Measurements from ENCODE around the gene MGP. TPM values are rescaled to one million over a fixed set of nuclear protein-coding genes. Genes with fewer than 3 reads are reported as not detected.

Gene MGP
- total and polyA plus RNA-seq, 2 experiments from 2014 or later: 117 to 561 TPM

DNA sequence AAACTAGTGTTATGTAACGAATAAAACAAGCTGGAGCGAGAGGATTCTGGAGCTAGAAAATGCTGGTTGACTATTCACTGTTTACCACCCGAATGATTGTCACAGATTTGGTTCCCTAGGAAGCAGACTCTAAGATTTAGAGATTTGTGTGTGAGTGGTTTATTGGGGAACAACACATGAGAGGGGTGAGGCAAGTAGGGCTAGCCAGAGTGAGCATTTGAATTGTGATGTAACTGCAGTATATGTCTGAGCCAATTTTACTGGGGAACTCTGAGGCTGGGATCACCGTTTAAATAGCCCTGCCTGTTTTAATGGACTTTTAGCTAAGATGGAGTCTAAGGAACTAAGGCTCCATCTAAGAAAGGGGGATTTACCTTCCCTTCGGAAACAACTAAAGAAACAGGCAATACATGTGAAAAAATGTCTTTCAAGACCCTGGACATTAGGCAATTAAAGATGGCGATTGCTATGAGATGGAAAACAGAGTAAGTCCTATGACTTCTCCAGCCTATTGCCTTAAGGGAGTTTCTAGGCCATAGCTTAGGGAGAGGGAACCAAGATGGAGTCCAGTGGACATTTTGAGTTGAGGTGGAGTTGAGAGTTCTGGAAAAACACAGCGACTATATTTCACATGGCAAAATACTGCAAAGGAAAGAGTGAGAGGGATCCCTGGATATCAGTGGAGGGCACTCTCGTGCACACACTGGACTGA lies 6.3 kb downstream of the MGP start:
- Histone ChIP-seq H2AFZ (no peak overlapping the region), H3K4me3 (no peak overlapping the region), H3K27ac (no peak overlapping the region), H3K4me2 (no peak overlapping the region), H3K36me3 (replicated peaks; ENCODE audit: insufficient read depth, low read depth) (no peaks in the 10 kb centered on the region), H3K27me3 (no peaks in the 10 kb centered on the region), H3K4me1 (ENCODE audit: insufficient read depth) (no peaks in the 10 kb centered on the region), H4K20me1 (ENCODE audit: insufficient read depth, poor library complexity, severe bottlenecking) (no peaks in the 10 kb centered on the region), H3K9me2 (replicated peaks; ENCODE audit: insufficient read depth) (no peaks in the 10 kb centered on the region), H3K79me2 (no peaks in the 10 kb centered on the region), H3K9me3 (ENCODE audit: low read depth) (no peaks in the 10 kb centered on the region)
- DNase-seq (ENCODE audit: low spot score): no peak
- WGBS (ENCODE audit: low lambda C conversion rate, missing lambda C conversion rate): 81% methylated on average over 8 of the region's 8 CpGs
- TF ChIP-seq EZH2phosphoT487 (IDR thresholded peaks at IDR 0.05; ENCODE audit: low read depth, severe bottlenecking, unreplicated experiment) (no peak), EZH2 (IDR thresholded peaks at IDR 0.05; ENCODE audit: borderline replicate concordance) (no peak)
- TF ChIP-seq, protein P1, sequence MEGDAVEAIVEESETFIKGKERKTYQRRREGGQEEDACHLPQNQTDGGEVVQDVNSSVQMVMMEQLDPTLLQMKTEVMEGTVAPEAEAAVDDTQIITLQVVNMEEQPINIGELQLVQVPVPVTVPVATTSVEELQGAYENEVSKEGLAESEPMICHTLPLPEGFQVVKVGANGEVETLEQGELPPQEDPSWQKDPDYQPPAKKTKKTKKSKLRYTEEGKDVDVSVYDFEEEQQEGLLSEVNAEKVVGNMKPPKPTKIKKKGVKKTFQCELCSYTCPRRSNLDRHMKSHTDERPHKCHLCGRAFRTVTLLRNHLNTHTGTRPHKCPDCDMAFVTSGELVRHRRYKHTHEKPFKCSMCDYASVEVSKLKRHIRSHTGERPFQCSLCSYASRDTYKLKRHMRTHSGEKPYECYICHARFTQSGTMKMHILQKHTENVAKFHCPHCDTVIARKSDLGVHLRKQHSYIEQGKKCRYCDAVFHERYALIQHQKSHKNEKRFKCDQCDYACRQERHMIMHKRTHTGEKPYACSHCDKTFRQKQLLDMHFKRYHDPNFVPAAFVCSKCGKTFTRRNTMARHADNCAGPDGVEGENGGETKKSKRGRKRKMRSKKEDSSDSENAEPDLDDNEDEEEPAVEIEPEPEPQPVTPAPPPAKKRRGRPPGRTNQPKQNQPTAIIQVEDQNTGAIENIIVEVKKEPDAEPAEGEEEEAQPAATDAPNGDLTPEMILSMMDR (IDR thresholded peaks at IDR 0.05; ENCODE audit: poor library complexity): no peak

- no peak overlapping the region for H3K27ac ChIP-seq
- no peaks in the 10 kb centered on the region for H3K4me1 ChIP-seq (ENCODE audit: insufficient read depth)
- DNase-seq (ENCODE audit: low spot score): no peak
- no peaks in the 10 kb centered on the region for H3K9me2 ChIP-seq (replicated peaks; ENCODE audit: insufficient read depth)
- H3K9me3 ChIP-seq (ENCODE audit: low read depth): no peaks in the 10 kb centered on the region
- no peaks in the 10 kb centered on the region for H4K20me1 ChIP-seq (ENCODE audit: insufficient read depth, poor library complexity, severe bottlenecking)
- 89% methylated on average over 1 of the region's 1 CpG for WGBS (ENCODE audit: low lambda C conversion rate, missing lambda C conversion rate)
- TF ChIP-seq EZH2phosphoT487 (IDR thresholded peaks at IDR 0.05; ENCODE audit: low read depth, severe bottlenecking, unreplicated experiment) (no peak), EZH2 (IDR thresholded peaks at IDR 0.05; ENCODE audit: borderline replicate concordance) (no peak)
- TF ChIP-seq, protein P1 (IDR thresholded peaks at IDR 0.05; ENCODE audit: poor library complexity): no peak
- H3K4me3 ChIP-seq: no peak overlapping the region
- H3K27me3 ChIP-seq: no peaks in the 10 kb centered on the region
- H3K36me3 ChIP-seq (replicated peaks; ENCODE audit: insufficient read depth, low read depth): no peaks in the 10 kb centered on the region
- no peaks in the 10 kb centered on the region for H3K79me2 ChIP-seq
- H2AFZ ChIP-seq: no peak overlapping the region
- no peak overlapping the region for H3K4me2 ChIP-seq
These were observed 7.2 kb downstream of the MGP start for GRCh38 chr12:14878488-14878887.

GRCh38 chr12:14876833-14877232 lies 8.8 kb downstream of the MGP start:
- H3K27ac ChIP-seq: no peak overlapping the region
- WGBS (ENCODE audit: low lambda C conversion rate, missing lambda C conversion rate): 91% methylated on average over 2 of the region's 2 CpGs

More at GRCh38 chr12:14876833-14877232, 8.8 kb downstream of the MGP start:
- no peaks in the 10 kb centered on the region for H3K79me2 ChIP-seq
- no peaks in the 10 kb centered on the region for H3K36me3 ChIP-seq (replicated peaks; ENCODE audit: insufficient read depth, low read depth)
- DNase-seq (ENCODE audit: low spot score): no peak
- H3K4me3 ChIP-seq: no peak overlapping the region
- no peak overlapping the region for H3K4me2 ChIP-seq
- no peaks in the 10 kb centered on the region for H3K27me3 ChIP-seq
- no peaks in the 10 kb centered on the region for H4K20me1 ChIP-seq (ENCODE audit: insufficient read depth, poor library complexity, severe bottlenecking)
- no peaks in the 10 kb centered on the region for H3K9me3 ChIP-seq (ENCODE audit: low read depth)
- no peak overlapping the region for H2AFZ ChIP-seq
- no peaks in the 10 kb centered on the region for H3K9me2 ChIP-seq (replicated peaks; ENCODE audit: insufficient read depth)
- H3K4me1 ChIP-seq (ENCODE audit: insufficient read depth): no peaks in the 10 kb centered on the region
- TF ChIP-seq, protein P1 (IDR thresholded peaks at IDR 0.05; ENCODE audit: poor library complexity): no peak
- TF ChIP-seq EZH2phosphoT487 (IDR thresholded peaks at IDR 0.05; ENCODE audit: low read depth, severe bottlenecking, unreplicated experiment) (no peak), EZH2 (IDR thresholded peaks at IDR 0.05; ENCODE audit: borderline replicate concordance) (no peak)

All from hepatocyte (in vitro differentiated cells).